OCI-LY7 (cell line): ENCODE measurements around the gene GYS1. TPM values are rescaled to one million over a fixed set of nuclear protein-coding genes. Genes with fewer than 3 reads are reported as not detected.

ENCODE experiments used
- BruUV-seq: library from RNA; stranded (reverse); fragments of 400-500 nt; replicated peaks from 2 replicates; lab custom pipeline; 2021; lab: Mats Ljungman, UMichigan
- CTCF ChIA-PET: fragments of 300-600 bp; sonication (Branson Sonifier 250); formaldehyde crosslinking; loops from one replicate; lab custom pipeline; 2022; ENCODE audit warnings: antibody characterized with exemption; ENCODE audit not compliant: unreplicated experiment; lab: Charles Lee
- POLR2A ChIA-PET: fragments of 300-600 bp; sonication (Branson Sonifier 250); formaldehyde crosslinking; loops from one replicate; lab custom pipeline; 2022; ENCODE audit warnings: antibody characterized with exemption; lab: Charles Lee
- DNase-seq: peaks from one replicate; pipeline ENCODE4 v3.0.0-alpha.2; 2015; ENCODE audit warnings: low spot score
- H2AFZ ChIP-seq: fragments of 200-600 bp; sonication (generic), shearing (Covaris generic); 2 replicates; pipeline ENCODE4 v1.6.1; 2014; ENCODE audit warnings: mild to moderate bottlenecking, antibody characterized with exemption, low read length, moderate library complexity
- H3K27ac ChIP-seq: fragments of 200-600 bp; sonication (generic); 2 replicates; pipeline ENCODE4 v1.5.1; 2014; ENCODE audit warnings: mixed run types, low read depth, mild to moderate bottlenecking, moderate library complexity, low read length, inconsistent platforms; ENCODE audit not compliant: poor library complexity, severe bottlenecking
- H3K36me3 ChIP-seq: fragments of 200-600 bp; sonication (generic); 2 replicates; pipeline ENCODE4 v1.6.1; 2014; ENCODE audit warnings: mild to moderate bottlenecking, antibody characterized with exemption, low read length, moderate library complexity, mixed read lengths; ENCODE audit not compliant: insufficient read depth
- H3K4me1 ChIP-seq: fragments of 200-600 bp; sonication (generic); 2 replicates; pipeline ENCODE4 v1.5.1; 2014; ENCODE audit warnings: mild to moderate bottlenecking, low read length; ENCODE audit not compliant: insufficient read depth, poor library complexity, severe bottlenecking
- H3K4me2 ChIP-seq: fragments of 200-600 bp; sonication (generic); 2 replicates; pipeline ENCODE4 v1.6.1; 2014; ENCODE audit warnings: mild to moderate bottlenecking, low read length
- H3K4me3 ChIP-seq: fragments of 200-600 bp; sonication (generic); 2 replicates; pipeline ENCODE4 v1.5.1; 2014; ENCODE audit warnings: mild to moderate bottlenecking, low read depth, low read length; ENCODE audit not compliant: poor library complexity, severe bottlenecking
- H3K79me2 ChIP-seq: fragments of 200-600 bp; sonication (generic); 2 replicates; pipeline ENCODE4 v1.6.1; 2016; ENCODE audit warnings: low read depth, mild to moderate bottlenecking, low read length, moderate library complexity, mixed read lengths; ENCODE audit not compliant: insufficient read depth
- H3K9me2 ChIP-seq: fragments of 200-600 bp; sonication (generic); 2 replicates; pipeline ENCODE4 v1.6.1; 2016; ENCODE audit warnings: mild to moderate bottlenecking, low read length, mixed read lengths; ENCODE audit not compliant: insufficient read depth
- H3K9me3 ChIP-seq: fragments of 200-600 bp; sonication (generic); 2 replicates; pipeline ENCODE4 v1.6.1; 2014; ENCODE audit warnings: mild to moderate bottlenecking, mixed run types, low read length, mixed read lengths
- H4K20me1 ChIP-seq: fragments of 200-600 bp; sonication (generic); 2 replicates; pipeline ENCODE4 v1.6.1; 2014; ENCODE audit warnings: mild to moderate bottlenecking, antibody characterized with exemption, low read length, moderate library complexity, mixed read lengths; ENCODE audit not compliant: insufficient read depth
- CTCF ChIP-seq: fragments of 200-600 bp; sonication (generic); conservative IDR thresholded peaks from 2 replicates; pipeline ENCODE4 v1.5.1; 2014; ENCODE audit warnings: mild to moderate bottlenecking, antibody characterized with exemption, low read length, moderate library complexity, mixed read lengths
- EZH2phosphoT487 ChIP-seq: fragments of 200-600 bp; sonication (generic); IDR thresholded peaks from 2 replicates; pipeline ENCODE4 v1.6.1; 2018; ENCODE audit warnings: low read depth, borderline replicate concordance, mild to moderate bottlenecking, mixed run types, antibody characterized with exemption, low read length, moderate library complexity, mixed read lengths
- intact Hi-C: fragments of 100-400 bp; cut with micrococcal nuclease; formaldehyde crosslinking; loops from one replicate; pipeline ENCODE4 v1.10.0; 2022; ENCODE audit not compliant: unreplicated experiment
- total RNA-seq, 2 experiments: library from RNA; depleted of rRNA in 1 of 2; stranded (reverse); fragments of >200 nt in 1 of 2; shearing (Covaris generic) in 1 of 2; gene quantifications; 2 replicates each; pipeline ENCODE4 v1.2.3, GENCODE V29; 2014 to 2022

Gene GYS1
- total RNA-seq, 2 experiments from 2014 or later = 20.0 to 29.9 TPM

GRCh38 chr19:48961051-48961649, 32.0 kb downstream of the GYS1 start:
- H2AFZ ChIP-seq = no peak overlapping the region
- no peak for TF ChIP-seq EZH2phosphoT487
- TF ChIP-seq CTCF = no peak
- H3K9me2 ChIP-seq = no peaks in the 10 kb centered on the region
- H4K20me1 ChIP-seq = no peaks in the 10 kb centered on the region
- no peak for DNase-seq
- peaks cover 15% of the 10 kb centered on the region for H3K36me3 ChIP-seq
- no peak overlapping the region for H3K27ac ChIP-seq
- ChIA-PET CTCF (no interaction called here), POLR2A (interaction anchor here (0.6 kb wide), 1 partner anchor 77 kb away, joined by 10 read pairs; no protein-coding TSS in a partner anchor)
- no peak overlapping the region for H3K4me2 ChIP-seq
- H3K4me1 ChIP-seq = peaks cover 32% of the 10 kb centered on the region
- H3K79me2 ChIP-seq = peaks cover 9% of the 10 kb centered on the region; the same call in 1 of the 2 replicates
- H3K4me3 ChIP-seq = no peak overlapping the region
- BruUV-seq = no TSS peak
- no peaks in the 10 kb centered on the region for H3K9me3 ChIP-seq
- intact Hi-C loops = no loop called here

GRCh38 chr19:48959341-48960239, 33.5 kb downstream of the GYS1 start:
- peaks cover 40% of the 10 kb centered on the region for H3K4me1 ChIP-seq
- no peaks in the 10 kb centered on the region for H3K9me2 ChIP-seq
- H3K27ac ChIP-seq = no peak overlapping the region
- H2AFZ ChIP-seq = no peak overlapping the region
- H3K9me3 ChIP-seq = no peaks in the 10 kb centered on the region
- peaks cover 16% of the 10 kb centered on the region; the same call in 1 of the 2 replicates for H3K36me3 ChIP-seq
- H3K4me3 ChIP-seq = no peak overlapping the region
- no peak for TF ChIP-seq CTCF
- no peak for TF ChIP-seq EZH2phosphoT487
- no TSS peak for BruUV-seq
- H3K79me2 ChIP-seq = peaks cover 17% of the 10 kb centered on the region; the same call in 1 of the 2 replicates
- CTCF ChIA-PET = no interaction called here
- H3K4me2 ChIP-seq = no peak overlapping the region
- DNase-seq = no peak
- no peaks in the 10 kb centered on the region for H4K20me1 ChIP-seq
- POLR2A ChIA-PET = interaction anchor here (0.6 to 0.7 kb wide), 2 partner anchors 25 to 79 kb away, joined by 4 to 5 read pairs; no protein-coding TSS in a partner anchor
- intact Hi-C loops = no loop called here
